HG02759 (cell line): ENCODE results near the gene SAMD4B.
A peak's percentile ranks its signal among the peaks of the same experiment; 100 is the strongest.

Experiments used
- ATAC-seq: cut with Tn5 transposase; IDR thresholded peaks from one replicate; pipeline ENCODE4 v1.9.1; 2021; ENCODE audit warnings: mild to moderate bottlenecking, moderate library complexity; ENCODE audit not compliant: unreplicated experiment

The SAMD4B gene

DNA sequence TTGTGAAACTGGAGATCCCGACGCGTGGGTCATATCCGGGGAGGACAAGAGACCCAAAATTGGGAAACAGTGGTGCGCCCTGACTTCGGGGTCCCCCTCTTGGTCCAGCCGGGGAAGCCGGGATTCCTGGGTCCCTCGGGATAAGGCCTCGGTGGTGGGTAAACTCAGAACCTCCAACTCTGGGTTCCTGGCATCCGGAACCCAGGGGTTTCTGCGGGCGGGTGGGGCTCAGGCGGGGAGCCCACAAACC, 65.1 kb downstream of the SAMD4B start:
- ATAC-seq: no peak

- no peak for ATAC-seq
Observed at GRCh38 chr19:39407660-39408391, 65.6 kb downstream of the SAMD4B start.

GRCh38 chr19:39408392-39409207, 66.4 kb downstream of the SAMD4B start:
- ATAC-seq: no peak

- ATAC-seq: no peak
Observed at GRCh38 chr19:39409208-39410016, 67.2 kb downstream of the SAMD4B start.

GRCh38 chr19:39410017-39410830, 68.0 kb downstream of the SAMD4B start:
- no peak for ATAC-seq

GRCh38 chr19:39410831-39411080, 68.5 kb downstream of the SAMD4B start:
- no peak for ATAC-seq

GRCh38 chr19:39411081-39411831, 69.0 kb downstream of the SAMD4B start:
- no peak for ATAC-seq

- ATAC-seq: peak; percentile 18
Observed at GRCh38 chr19:39411832-39412099, 69.5 kb downstream of the SAMD4B start.

DNA sequence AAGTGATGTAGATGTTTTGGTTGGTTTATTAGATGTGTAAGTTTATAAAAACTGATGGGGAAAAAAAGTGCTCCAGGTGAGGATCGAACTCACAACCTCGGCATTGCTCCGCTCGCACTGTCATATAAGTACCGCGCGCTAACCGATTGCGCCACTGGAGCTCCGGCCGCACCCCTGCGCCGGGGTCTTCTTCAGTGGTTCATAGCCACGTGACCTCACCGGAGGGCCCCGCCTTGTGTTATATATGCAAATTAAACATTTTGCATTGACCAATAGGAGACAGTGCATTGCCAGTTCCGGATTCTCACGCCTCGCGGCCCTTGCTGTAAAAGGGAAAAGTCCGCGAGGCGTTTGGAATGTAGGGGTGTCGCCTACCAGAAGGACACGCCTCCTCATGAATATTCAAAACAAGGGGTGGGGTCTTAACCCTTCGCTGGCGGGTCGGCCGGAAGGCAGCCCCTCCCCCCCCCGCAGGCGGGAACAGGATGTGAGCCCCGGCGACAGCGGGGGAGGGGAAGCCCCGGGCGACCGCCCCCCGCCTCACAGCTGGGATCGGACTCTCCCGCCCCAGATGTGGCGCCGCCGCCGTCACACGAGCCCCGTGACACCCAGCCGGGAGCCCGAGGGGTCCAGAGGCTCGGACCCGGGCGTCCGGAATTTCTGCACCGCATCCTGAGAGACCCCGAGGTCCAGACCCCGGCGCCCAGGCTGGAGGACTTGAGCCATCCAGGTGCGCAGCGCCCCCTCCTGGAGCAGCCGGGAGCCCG, 70.1 kb downstream of the SAMD4B start, which contains the start of gene PLEKHG2:
Gene PLEKHG2, plus strand, starts transcription at position 570 of the 767 bp plus-strand sequence. CDS start 1,418 bp downstream, outside the sequence.
- ATAC-seq: peak; percentile 60

DNA sequence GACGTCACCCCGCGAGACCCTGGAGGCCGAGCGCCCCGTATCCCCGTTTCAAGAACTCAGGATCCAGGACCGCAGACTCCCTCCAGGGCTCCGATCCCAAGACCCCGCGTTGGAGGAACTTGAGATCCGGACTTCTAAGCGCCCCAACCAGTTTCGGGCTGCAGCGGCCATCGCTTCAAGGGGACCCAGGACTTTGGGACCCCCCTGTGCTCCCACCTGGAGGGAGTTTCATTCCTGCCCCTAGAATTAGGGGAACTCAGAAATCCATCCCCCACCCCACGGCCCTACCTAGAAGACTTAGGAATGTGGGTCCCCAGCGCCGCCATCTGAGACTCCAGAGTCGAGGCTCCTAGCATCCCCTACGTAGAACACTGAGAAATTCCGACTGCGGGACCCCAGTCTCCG, 70.6 kb downstream of the SAMD4B start:
- no peak for ATAC-seq

GRCh38 chr19:39413272-39413910, 71.2 kb downstream of the SAMD4B start:
- no peak for ATAC-seq

- no peak for ATAC-seq
Observed at GRCh38 chr19:39413911-39414608, 71.8 kb downstream of the SAMD4B start.

GRCh38 chr19:39415111-39416046, 73.2 kb downstream of the SAMD4B start:
- no peak for ATAC-seq

- ATAC-seq: no peak
Observed at GRCh38 chr19:39416152-39417120, 74.2 kb downstream of the SAMD4B start.

DNA sequence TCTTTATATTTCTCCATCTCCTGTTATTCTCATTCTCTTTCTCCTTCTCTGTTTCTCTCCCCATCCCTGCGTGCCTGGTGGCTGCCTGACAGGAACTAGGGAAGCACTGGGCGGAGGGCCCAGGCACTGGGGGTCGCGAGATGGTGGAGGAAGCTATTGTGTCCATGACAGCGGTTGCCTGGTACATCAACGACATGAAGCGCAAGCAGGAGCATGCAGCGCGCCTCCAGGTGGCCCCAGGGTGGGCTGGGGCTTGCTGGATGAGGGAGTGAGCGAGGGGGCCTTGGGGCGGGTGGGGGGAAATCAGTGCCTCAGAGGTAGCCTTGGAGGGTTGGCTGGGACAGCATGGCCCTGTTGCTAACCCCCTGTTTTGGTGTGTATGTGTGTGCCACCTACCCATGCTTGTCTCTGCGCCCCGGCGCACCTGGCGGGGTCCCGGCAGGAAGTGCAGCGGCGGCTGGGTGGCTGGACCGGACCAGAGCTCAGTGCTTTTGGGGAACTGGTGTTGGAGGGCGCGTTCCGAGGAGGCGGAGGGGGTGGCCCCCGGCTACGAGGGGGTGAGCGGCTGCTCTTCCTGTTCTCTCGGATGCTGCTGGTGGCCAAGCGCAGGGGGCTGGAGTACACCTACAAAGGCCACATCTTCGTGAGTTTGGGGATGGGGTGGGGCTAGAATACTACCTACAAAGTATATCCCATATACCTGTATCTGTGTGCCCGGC, 75.4 kb downstream of the SAMD4B start:
- no peak for ATAC-seq

- no peak for ATAC-seq
Observed at GRCh38 chr19:39419003-39419402, 76.8 kb downstream of the SAMD4B start.
